Stimulated activated CD4-positive, alpha-beta T cell treated with anti-CD3 and anti-CD28 coated beads, Interleukin-15, amount 100 ng/mL, for 1 hour (primary cell): Measurements from ENCODE around the gene NUCB2.

Source experiments
- DNase-seq, 2 donors: peaks; one replicate each; pipeline ENCODE4 v3.0.0-alpha.2; 2020; ENCODE audit warnings: low read depth in 1 of 2, low spot score in 1 of 2

The NUCB2 gene

DNA sequence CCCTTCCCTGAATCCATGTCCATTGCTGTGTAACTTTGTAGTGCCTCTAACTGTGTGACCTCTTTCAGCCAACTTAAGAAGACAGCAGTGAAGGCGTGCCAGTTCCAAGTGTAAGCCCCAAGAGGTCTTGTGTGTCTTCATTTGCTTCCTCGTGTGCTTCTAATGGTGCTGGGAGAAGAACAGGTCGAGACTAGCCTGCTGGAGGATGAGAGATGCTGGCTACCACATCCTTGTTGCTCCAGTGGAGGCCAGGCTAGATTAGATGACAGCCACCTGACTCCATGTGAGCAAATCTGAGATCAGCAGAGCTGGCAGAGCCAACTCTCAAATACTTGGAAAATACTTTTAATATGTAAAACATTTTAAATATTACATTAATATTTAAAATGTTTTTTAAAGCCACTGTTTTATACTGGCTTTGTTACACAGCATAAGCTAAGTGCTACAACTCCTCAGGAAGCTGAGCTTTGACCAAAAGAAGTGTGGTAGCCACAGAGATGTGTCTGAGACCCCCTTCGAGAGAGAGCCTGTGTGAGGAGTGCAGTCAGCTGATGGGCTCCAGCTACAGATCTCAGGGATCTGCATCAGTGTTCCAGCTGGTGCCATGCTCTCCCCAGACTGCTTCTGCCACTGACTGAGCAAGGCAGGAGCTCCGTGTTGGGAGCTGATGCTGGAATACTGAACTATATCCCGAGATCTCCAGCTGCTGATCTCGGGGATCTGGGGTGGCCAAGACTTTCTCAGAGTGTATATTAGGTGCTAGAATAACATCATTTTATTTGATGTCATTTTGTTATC, 103.0 kb downstream of the NUCB2 start:
- DNase-seq: no peak

DNA sequence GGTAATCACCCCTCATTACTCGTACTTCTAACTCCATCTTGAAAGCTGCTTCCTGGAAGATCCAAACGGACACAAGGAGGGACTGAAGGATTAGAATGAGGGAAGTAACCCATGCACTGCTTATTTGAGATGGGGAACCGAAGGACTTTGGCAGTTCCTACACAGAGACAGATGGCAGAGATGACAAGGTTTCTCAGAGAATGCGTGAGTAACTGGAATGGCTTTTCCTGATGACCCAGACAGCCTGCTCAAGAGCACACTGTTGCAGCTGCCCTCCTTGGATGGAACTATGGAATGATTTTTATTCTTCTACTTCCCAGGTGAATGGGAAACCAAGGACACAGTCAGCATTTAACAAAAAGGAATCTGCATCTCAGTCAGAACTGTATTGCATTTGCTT, 104.6 kb downstream of the NUCB2 start:
- no peak for DNase-seq
